Stimulated activated naive CD8-positive, alpha-beta T cell treated with anti-CD3 and anti-CD28 coated beads, Interleukin-15, Interleukin-2, amounts not matched to agents 100 ng/mL and 50 ng/mL, for 24 hours (primary cell): ENCODE results near the gene ONECUT3.

Experiments
- H3K27ac Mint-ChIP-seq: one replicate; pipeline ENCODE4 v1.8.0; 2021; ENCODE audit warnings: mild to moderate bottlenecking, mixed read lengths
- H3K27me3 Mint-ChIP-seq: one replicate; pipeline ENCODE4 v1.8.0; 2021; ENCODE audit warnings: mixed read lengths
- H3K36me3 Mint-ChIP-seq: one replicate; pipeline ENCODE4 v1.8.0; 2021; ENCODE audit warnings: low read depth, mixed read lengths
- H3K4me1 Mint-ChIP-seq: one replicate; pipeline ENCODE4 v1.8.0; 2021; ENCODE audit warnings: low read depth, mixed read lengths
- H3K4me3 Mint-ChIP-seq: one replicate; pipeline ENCODE4 v1.8.0; 2021; ENCODE audit warnings: mild to moderate bottlenecking, mixed read lengths
- H3K9me3 Mint-ChIP-seq: one replicate; pipeline ENCODE4 v1.8.0; 2021; ENCODE audit warnings: mixed read lengths

ONECUT3 gene

GRCh38 chr19:1728816-1729567 lies 24.3 kb upstream of the ONECUT3 start:
- Mint-ChIP-seq H3K4me3 (no peak overlapping the region), H3K36me3 (no peaks in the 10 kb centered on the region), H3K27me3 (peaks cover 38% of the 10 kb centered on the region), H3K4me1 (peaks cover 3% of the 10 kb centered on the region), H3K27ac (no peak overlapping the region), H3K9me3 (no peaks in the 10 kb centered on the region)

DNA sequence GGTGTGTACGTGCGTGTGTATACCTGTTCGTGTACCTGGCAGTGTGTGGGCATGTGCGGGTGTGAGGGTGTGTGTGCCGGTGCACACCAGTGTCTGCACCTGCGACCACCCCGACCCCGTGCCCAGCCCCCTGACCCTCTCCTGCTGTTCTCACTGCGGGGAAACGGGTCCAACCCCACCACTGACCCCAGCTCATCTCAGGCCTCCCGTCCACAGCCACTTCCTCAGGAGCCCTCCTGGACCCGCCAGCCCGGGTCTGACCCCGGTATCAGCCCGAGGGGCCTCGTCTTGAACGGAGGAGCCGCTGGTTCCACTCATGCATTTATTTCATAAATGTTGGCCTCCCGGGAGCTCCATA lies 23.8 kb upstream of the ONECUT3 start:
- H3K27me3 Mint-ChIP-seq: peaks cover 42% of the 10 kb centered on the region
- peaks cover 3% of the 10 kb centered on the region for H3K4me1 Mint-ChIP-seq
- no peaks in the 10 kb centered on the region for H3K9me3 Mint-ChIP-seq
- no peak overlapping the region for H3K4me3 Mint-ChIP-seq
- H3K36me3 Mint-ChIP-seq: no peaks in the 10 kb centered on the region
- no peak overlapping the region for H3K27ac Mint-ChIP-seq

- Mint-ChIP-seq H3K27ac (no peak overlapping the region), H3K4me3 (no peak overlapping the region), H3K9me3 (no peaks in the 10 kb centered on the region), H3K4me1 (peaks cover 3% of the 10 kb centered on the region), H3K27me3 (peaks cover 40% of the 10 kb centered on the region), H3K36me3 (no peaks in the 10 kb centered on the region)
Measured at GRCh38 chr19:1730157-1730556, 23.1 kb upstream of the ONECUT3 start.

DNA sequence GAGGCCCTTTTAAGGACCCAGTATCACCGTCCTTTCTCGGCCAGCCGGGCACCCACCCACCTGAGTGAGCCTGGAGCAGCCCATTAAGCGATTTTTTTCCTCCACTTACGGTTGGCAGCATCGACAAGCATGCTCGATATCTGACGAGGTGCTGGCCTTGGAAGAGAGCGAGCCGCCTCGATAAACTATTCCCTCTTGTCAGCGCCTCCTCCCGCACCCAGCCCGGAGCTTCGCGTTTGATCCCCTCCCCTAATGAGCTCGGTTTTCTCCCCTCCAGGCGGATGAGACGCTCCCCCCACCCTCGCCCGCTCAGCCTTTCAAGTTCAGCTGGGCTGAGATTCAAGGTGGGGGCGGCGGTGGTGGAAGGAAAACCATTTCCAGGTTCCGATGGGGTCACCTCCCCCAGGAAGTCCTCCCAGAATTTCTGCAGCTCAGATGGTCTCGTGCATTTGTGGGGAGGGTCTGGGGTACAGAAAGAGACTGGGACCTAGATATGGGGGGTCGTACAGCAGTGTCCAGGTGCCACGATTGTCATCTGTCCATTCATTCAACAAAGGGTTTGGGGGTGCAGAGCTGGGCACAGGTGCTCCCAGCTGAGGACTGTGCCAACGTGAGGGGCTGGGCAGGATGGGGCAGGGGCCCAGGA lies 18.9 kb upstream of the ONECUT3 start:
- Mint-ChIP-seq H3K36me3 (no peaks in the 10 kb centered on the region), H3K9me3 (no peaks in the 10 kb centered on the region)

DNA sequence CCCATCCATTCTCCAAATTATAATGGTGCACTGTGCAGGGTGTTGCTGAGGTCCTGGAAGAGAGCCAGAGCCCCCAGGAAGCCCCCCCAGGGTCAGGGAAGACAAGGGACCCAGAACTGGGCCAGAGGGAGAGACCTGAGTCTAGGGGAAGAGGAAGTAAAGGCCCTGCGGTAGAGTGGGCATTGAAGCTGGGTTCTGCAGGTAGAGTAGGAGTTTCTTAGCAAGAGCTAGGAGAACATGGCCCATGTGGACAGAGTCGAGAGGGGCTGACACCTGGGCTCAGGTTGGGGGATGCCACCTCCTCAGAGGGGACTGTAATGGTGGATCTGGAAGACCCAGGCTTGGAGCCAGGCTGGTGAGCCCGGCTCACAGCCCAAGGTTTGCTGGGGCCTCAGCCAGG lies 17.0 kb upstream of the ONECUT3 start:
- Mint-ChIP-seq H3K27ac (no peak overlapping the region), H3K27me3 (peaks cover 42% of the 10 kb centered on the region), H3K4me3 (no peak overlapping the region), H3K36me3 (no peaks in the 10 kb centered on the region), H3K9me3 (no peaks in the 10 kb centered on the region), H3K4me1 (no peaks in the 10 kb centered on the region)

More for the DNA sequence above, 18.9 kb upstream of the ONECUT3 start:
- H3K27ac Mint-ChIP-seq: no peak overlapping the region
- no peaks in the 10 kb centered on the region for H3K4me1 Mint-ChIP-seq
- no peak overlapping the region for H3K4me3 Mint-ChIP-seq
- peaks cover 36% of the 10 kb centered on the region for H3K27me3 Mint-ChIP-seq

GRCh38 chr19:1736927-1737326 lies 16.4 kb upstream of the ONECUT3 start:
- Mint-ChIP-seq H3K27ac (no peak overlapping the region), H3K27me3 (peaks cover 43% of the 10 kb centered on the region)

DNA sequence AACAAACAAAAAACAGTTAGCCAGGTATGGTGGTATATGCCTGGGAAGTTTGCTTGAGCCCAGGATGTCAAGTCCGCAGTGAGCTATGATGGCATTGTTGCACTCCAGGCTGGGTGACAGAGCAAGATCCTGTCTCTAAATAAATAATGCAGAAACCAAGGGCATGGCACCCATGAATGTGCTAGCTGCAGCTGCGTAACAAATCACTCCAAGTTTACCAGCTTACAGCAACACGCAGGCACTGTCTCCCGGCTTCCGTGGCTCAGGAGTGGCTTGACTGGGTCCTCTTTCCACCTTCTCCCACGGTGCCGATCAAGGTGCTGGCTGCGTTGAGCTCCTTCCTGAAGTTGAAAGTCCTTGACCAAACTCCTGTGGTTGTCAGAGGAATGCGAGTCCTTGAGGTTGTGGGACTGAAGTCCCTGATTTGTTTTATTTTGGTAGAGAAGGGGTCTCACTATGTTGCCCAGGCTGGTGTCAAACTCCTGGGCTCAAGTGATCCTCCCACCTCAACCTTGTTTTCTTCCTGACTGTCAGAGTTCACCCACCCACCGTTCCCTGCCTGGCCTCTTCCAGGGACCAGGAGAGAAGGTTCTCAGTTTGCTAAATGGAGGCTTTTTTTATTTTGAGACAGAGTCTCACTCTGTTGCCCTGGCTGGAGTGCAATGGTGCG lies 13.2 kb upstream of the ONECUT3 start:
- Mint-ChIP-seq H3K9me3 (no peaks in the 10 kb centered on the region), H3K4me1 (no peaks in the 10 kb centered on the region), H3K4me3 (no peak overlapping the region), H3K27ac (no peak overlapping the region), H3K36me3 (no peaks in the 10 kb centered on the region), H3K27me3 (peaks cover 34% of the 10 kb centered on the region)

More at GRCh38 chr19:1736927-1737326, 16.4 kb upstream of the ONECUT3 start:
- no peaks in the 10 kb centered on the region for H3K4me1 Mint-ChIP-seq
- H3K36me3 Mint-ChIP-seq: no peaks in the 10 kb centered on the region
- no peak overlapping the region for H3K4me3 Mint-ChIP-seq
- no peaks in the 10 kb centered on the region for H3K9me3 Mint-ChIP-seq

DNA sequence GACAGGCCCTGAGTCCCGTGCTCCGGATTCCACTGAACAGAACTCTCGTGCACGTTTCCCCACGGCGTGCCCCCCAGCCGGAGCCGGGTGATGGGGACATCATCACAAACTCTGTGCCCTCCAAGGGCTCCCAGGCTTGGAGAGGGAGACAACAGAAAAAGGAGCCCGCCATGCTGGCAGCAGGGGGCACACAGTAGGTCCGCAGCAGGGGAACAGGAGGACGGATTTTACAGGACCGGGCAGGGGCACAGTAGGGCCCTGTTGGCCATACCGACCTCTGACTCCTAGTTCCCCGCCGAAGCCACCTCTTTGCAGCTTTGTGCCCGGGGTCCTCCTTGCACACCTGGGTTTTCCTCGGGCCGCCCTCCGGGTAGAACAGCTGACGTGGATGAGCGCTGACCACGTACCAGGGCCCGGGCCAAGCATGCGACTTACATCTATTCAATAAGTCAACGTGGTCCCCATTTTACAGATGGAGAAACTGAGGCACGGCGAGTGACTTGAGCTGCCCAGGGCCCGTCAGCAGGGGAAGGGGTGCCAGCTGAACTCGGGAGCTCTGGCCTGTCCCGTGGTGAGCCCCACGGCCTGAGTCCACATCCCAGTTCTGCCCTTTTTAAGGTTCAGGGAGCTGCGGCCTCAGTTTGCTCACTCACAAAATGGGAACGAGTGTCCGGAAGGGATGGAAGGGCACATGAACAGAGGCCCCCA lies 10.2 kb upstream of the ONECUT3 start:
- Mint-ChIP-seq H3K9me3 (no peaks in the 10 kb centered on the region), H3K4me1 (peaks cover 12% of the 10 kb centered on the region), H3K36me3 (no peaks in the 10 kb centered on the region), H3K27me3 (peaks cover 30% of the 10 kb centered on the region), H3K27ac (no peak overlapping the region), H3K4me3 (no peak overlapping the region)

GRCh38 chr19:1744133-1744665 lies 9.1 kb upstream of the ONECUT3 start:
- peaks cover 30% of the 10 kb centered on the region for H3K27me3 Mint-ChIP-seq
- no peak overlapping the region for H3K4me3 Mint-ChIP-seq
- no peaks in the 10 kb centered on the region for H3K36me3 Mint-ChIP-seq
- no peaks in the 10 kb centered on the region for H3K9me3 Mint-ChIP-seq
- H3K27ac Mint-ChIP-seq: no peak overlapping the region
- H3K4me1 Mint-ChIP-seq: peaks cover 12% of the 10 kb centered on the region

DNA sequence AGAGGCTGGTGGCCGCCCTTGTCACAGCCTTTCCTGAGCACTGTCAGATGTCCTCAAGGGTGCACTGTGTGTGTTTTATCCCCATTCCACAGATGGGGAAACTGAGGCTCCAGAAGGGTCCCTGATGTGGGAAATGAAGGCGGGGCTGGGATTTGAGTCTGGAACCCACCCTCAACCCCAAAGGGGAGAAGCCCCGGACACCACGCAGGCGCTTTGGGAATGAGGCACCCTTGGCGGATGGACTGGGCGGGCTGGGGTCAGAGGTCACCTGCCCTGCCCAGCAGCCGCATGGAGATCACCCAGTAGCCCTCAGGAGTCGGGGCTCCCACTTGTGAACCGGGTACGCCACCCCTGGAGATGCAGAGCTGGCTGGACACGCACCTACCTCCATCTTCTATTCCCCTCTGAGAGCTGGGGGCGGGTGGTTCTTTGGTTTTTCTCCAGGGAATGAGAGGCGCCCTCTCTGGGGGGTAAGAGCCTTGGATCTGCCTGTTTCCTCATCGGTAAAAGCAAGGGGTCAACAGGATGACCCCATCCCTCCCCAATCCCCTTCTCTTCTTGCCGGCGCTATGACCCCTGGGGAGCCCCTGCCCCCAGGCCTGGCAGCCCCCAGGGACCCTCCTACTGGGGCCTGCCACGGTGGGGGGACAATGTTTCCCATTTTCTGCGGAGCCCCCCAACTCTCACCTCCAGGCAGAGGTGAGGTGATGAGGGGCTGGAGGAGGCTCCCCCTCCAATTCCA lies 8.3 kb upstream of the ONECUT3 start:
- H3K36me3 Mint-ChIP-seq: no peaks in the 10 kb centered on the region
- H3K27ac Mint-ChIP-seq: no peak overlapping the region
- H3K27me3 Mint-ChIP-seq: peaks cover 32% of the 10 kb centered on the region
- no peak overlapping the region for H3K4me3 Mint-ChIP-seq
- H3K4me1 Mint-ChIP-seq: peaks cover 14% of the 10 kb centered on the region
- H3K9me3 Mint-ChIP-seq: no peaks in the 10 kb centered on the region

DNA sequence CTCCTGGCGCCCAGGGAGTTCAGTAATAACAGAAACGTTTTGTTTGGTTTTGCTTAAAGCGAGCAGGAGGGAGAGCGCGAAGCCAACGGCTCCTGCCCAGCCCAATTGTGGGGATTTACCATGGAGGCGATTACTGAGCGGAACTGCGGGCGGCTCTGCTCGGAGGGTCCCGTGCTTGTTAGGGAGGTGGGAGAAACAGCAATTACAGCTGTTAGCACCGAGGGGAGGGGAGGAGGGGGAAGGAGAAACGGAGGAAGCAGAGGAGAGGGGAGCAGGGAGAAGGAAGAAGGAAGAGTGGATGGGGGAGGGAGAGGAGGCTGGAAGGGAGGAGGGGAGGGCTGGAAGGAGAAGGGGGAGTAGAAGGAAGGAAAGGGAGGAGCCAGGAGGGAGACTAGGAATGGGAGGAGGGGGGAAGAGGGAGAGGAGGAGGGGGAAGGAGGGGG lies 7.7 kb upstream of the ONECUT3 start:
- H3K9me3 Mint-ChIP-seq: no peaks in the 10 kb centered on the region
- H3K4me1 Mint-ChIP-seq: peaks cover 18% of the 10 kb centered on the region
- no peaks in the 10 kb centered on the region for H3K36me3 Mint-ChIP-seq
- H3K27ac Mint-ChIP-seq: no peak overlapping the region
- H3K27me3 Mint-ChIP-seq: peaks cover 32% of the 10 kb centered on the region
- no peak overlapping the region for H3K4me3 Mint-ChIP-seq

GRCh38 chr19:1746401-1747284 lies 6.7 kb upstream of the ONECUT3 start:
- peaks cover 40% of the 10 kb centered on the region for H3K27me3 Mint-ChIP-seq
- no peaks in the 10 kb centered on the region for H3K9me3 Mint-ChIP-seq

DNA sequence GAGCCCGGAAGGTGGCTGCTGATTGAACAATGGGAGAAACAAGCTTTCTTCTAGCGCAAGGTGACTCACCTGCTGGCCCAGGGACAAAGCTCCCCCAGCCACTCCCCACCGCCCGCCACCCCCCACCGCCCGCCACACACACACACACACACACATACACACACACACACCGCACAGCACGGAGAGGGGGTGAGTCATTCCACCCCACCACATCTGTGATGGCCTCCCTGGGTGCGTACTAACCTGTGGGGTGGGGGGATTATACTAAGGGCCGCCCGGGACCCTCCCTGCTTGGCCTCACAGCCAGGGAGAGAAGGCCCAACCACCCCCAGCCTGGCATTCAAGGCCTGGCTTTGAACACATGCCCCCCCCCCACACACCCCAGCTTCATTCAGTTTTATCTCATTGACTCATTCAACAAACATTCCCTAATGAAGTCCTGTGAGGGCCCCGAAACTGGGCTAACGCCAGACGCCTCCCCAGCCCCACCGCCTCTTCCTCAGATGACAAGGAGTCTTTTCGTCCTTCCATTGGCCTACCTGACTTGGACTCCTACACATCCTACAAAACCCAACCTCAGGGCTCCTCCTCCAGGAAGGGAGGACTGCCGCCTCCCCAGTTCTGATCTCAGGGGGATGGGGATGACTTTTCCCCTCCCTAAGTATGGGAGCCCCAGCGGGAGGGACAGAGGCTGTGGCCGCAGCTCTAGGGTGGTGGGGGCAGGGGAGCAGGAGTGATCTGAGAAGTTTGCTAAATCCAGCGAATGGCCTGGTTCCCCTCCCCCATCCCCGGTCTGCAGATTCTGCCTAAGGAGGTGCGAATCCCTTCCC lies 5.8 kb upstream of the ONECUT3 start:
- no peaks in the 10 kb centered on the region for H3K9me3 Mint-ChIP-seq
- no peak overlapping the region for H3K27ac Mint-ChIP-seq
- peaks cover 47% of the 10 kb centered on the region for H3K27me3 Mint-ChIP-seq
- H3K36me3 Mint-ChIP-seq: no peaks in the 10 kb centered on the region
- peaks cover 18% of the 10 kb centered on the region for H3K4me1 Mint-ChIP-seq
- H3K4me3 Mint-ChIP-seq: peak overlapping the region; percentile 23

More at GRCh38 chr19:1746401-1747284, 6.7 kb upstream of the ONECUT3 start:
- Mint-ChIP-seq H3K27ac (no peak overlapping the region), H3K4me1 (peaks cover 18% of the 10 kb centered on the region), H3K36me3 (no peaks in the 10 kb centered on the region), H3K4me3 (no peak overlapping the region)
